ENCODE data around the gene TH. TPM values are rescaled to one million over a fixed set of nuclear protein-coding genes. Genes with fewer than 3 reads are reported as not detected.
A peak's percentile ranks its signal among the peaks of the same experiment; 100 is the strongest.

Gene TH
- total and polyA plus RNA-seq, 2 of the 8 experiments (the other 6 are each of a cell fraction or from before 2014, with no cell fraction given), result 0.09 TPM; not detected in 1

DNA sequence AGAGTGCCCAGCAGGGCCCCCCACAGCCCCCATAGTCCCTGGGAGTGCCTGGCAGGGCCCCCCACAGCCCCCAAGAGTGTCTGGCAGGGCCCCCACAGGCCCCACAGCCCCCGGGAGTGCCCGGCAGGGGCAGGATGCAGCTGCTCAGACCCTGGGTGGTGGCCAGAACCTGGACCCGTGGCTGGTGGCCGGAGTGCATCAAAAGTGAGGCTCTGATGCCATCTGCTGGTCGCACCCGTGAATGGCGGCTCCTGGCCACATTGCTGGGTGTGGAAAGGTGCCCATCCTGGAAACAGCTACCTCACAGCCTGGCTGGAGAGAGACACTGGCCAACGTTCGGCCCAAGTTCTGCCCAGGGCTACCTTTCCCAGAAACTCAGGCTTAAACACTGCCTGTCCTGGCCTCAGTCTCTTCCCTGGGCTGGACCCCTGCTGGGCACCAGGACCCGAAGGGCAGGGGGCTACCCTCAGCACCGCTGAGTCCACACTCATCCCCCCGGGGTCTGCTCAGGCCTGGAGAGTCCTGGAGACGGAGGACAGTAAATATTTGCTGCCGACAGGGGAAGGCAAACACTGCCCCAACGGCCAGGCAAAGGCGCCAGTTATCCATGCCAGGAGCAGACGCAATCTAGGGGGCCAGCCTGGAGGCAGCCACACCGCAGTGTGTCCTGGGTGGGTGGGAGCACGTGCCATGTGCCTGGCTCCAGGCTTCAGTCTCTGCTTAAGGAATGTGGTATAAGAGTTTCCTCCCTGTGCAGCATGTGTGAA is 15.0 kb downstream of the TH start:
- FAIRE-seq, result peak; percentile 87
- no peaks in the 10 kb centered on the region for H3K36me3 ChIP-seq (ENCODE audit: control insufficient read depth in 2 of 4, insufficient read depth in 4 of 4, low read length in 3 of 4)
- POLR2A ChIA-PET (ENCODE audit: partially characterized antibody), result no interaction called here

More for the DNA sequence above, 15.0 kb downstream of the TH start:
- H3K27me3 ChIP-seq (replicated peaks in 1 of 4; ENCODE audit: control insufficient read depth in 3 of 4, extremely low read depth in 1 of 4, insufficient read depth in 3 of 4, low read length in 3 of 4), result no peaks in the 10 kb centered on the region
- 60% methylated on average over 19 of the region's 19 CpGs; no CpG with 5 or more reads in 1 of the 2 experiments for WGBS, 2 experiments (ENCODE audit: extremely low coverage in 1 of 2, insufficient coverage in 1 of 2, insufficient read length in 1 of 2, insufficient replicate concordance in 2 of 2, low coverage in 1 of 2, low lambda C conversion rate in 2 of 2, missing lambda C conversion rate in 1 of 2)
- H3K79me2 ChIP-seq (ENCODE audit: control insufficient read depth in 1 of 2, insufficient read depth in 2 of 2, low read length in 2 of 2), result no peaks in the 10 kb centered on the region
- no peak overlapping the region for H3K27ac ChIP-seq (ENCODE audit: low read depth, low read length)
- no peak overlapping the region for H3K18ac ChIP-seq (ENCODE audit: extremely low read depth, low read length)
- H4K91ac ChIP-seq (replicated peaks; ENCODE audit: insufficient read length, low read length), result no peak overlapping the region
- no peak overlapping the region for H3K4ac ChIP-seq (replicated peaks; ENCODE audit: insufficient read length, low read depth, low read length)
- no peak overlapping the region for H2BK20ac ChIP-seq (ENCODE audit: low read length)
- H3K56ac ChIP-seq (replicated peaks; ENCODE audit: insufficient read length, low read depth, low read length), result no peak overlapping the region
- H3K9ac ChIP-seq (replicated peaks in 1 of 4; ENCODE audit: extremely low read depth in 1 of 4, low read depth in 3 of 4, low read length in 3 of 4), result no peak overlapping the region
- peak in 1 of 2 experiments; percentile 97 for DNase-seq (ENCODE audit: low read depth in 1 of 2, low spot score in 2 of 2)
- no peaks in the 10 kb centered on the region for H3K23me2 ChIP-seq (ENCODE audit: low read depth, low read length)
- no peak overlapping the region for H2AFZ ChIP-seq (ENCODE audit: low read length)
- no peak overlapping the region for H3K4me2 ChIP-seq (ENCODE audit: insufficient read depth in 1 of 2, low read depth in 2 of 2, low read length in 2 of 2)
- no peak overlapping the region for H3K4me3 ChIP-seq (ENCODE audit: extremely low read depth in 1 of 4, insufficient read depth in 2 of 4, low read depth in 3 of 4, low read length in 4 of 4)
- H3K23ac ChIP-seq (ENCODE audit: insufficient read length), result no peak overlapping the region
- TF ChIP-seq RAD21 (IDR thresholded peaks at IDR 0.05 in 1 of 2, conservative IDR thresholded peaks at IDR 0.05 in 1 of 2; ENCODE audit: low read depth in 2 of 2, low read length in 2 of 2) (peak; percentile 91 to 93), JUN (IDR thresholded peaks at IDR 0.05; ENCODE audit: low read depth, low read length) (no peak), GABPA (IDR thresholded peaks at IDR 0.05; ENCODE audit: borderline replicate concordance, insufficient read depth, low read length) (peak; percentile 77; the same call in 1 of the 2 replicates), YY1 (IDR thresholded peaks at IDR 0.05; ENCODE audit: low read depth, low read length) (peak; percentile 54; the same call in 1 of the 2 replicates), HDAC6 (IDR thresholded peaks at IDR 0.05; ENCODE audit: low read depth, low read length) (no peak), CEBPB (IDR thresholded peaks at IDR 0.05; ENCODE audit: low read depth, low read length) (no peak), EP300 (IDR thresholded peaks at IDR 0.05; ENCODE audit: borderline replicate concordance in 1 of 2, low read depth in 2 of 2, low read length in 2 of 2) (no peak)
- TF ChIP-seq, protein P1, sequence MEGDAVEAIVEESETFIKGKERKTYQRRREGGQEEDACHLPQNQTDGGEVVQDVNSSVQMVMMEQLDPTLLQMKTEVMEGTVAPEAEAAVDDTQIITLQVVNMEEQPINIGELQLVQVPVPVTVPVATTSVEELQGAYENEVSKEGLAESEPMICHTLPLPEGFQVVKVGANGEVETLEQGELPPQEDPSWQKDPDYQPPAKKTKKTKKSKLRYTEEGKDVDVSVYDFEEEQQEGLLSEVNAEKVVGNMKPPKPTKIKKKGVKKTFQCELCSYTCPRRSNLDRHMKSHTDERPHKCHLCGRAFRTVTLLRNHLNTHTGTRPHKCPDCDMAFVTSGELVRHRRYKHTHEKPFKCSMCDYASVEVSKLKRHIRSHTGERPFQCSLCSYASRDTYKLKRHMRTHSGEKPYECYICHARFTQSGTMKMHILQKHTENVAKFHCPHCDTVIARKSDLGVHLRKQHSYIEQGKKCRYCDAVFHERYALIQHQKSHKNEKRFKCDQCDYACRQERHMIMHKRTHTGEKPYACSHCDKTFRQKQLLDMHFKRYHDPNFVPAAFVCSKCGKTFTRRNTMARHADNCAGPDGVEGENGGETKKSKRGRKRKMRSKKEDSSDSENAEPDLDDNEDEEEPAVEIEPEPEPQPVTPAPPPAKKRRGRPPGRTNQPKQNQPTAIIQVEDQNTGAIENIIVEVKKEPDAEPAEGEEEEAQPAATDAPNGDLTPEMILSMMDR (IDR thresholded peaks at IDR 0.05; ENCODE audit: control extremely low read depth in 1 of 3, insufficient read depth in 1 of 3, low read depth in 1 of 3, low read length in 3 of 3), result peak; percentile 91 to 97 (median 96)
- no peak overlapping the region for H2BK15ac ChIP-seq (ENCODE audit: low read length)
- no peak overlapping the region for H2BK12ac ChIP-seq (ENCODE audit: low read depth, low read length)
- no peaks in the 10 kb centered on the region for H3K9me3 ChIP-seq (ENCODE audit: insufficient read depth in 2 of 2, low read depth in 1 of 2, low read length in 1 of 2)
- no peak overlapping the region for H4K5ac ChIP-seq (ENCODE audit: insufficient read length, low read depth, low read length)
- no peak overlapping the region for H2BK5ac ChIP-seq (ENCODE audit: low read depth, low read length)
- no peak overlapping the region for H3K14ac ChIP-seq (ENCODE audit: insufficient read length)
- H4K8ac ChIP-seq (ENCODE audit: extremely low read depth, insufficient read depth, low read length), result no peak overlapping the region
- CTCF ChIA-PET (ENCODE audit: partially characterized antibody), result interaction anchor here (0.6 to 20.6 kb wide), 58 partner anchors 3 to 720 kb away, joined by 3 to 551 read pairs (median 4); partner anchors contain the start of genes IGF2, INS, LSP1 and MRPL23
- H3K4me1 ChIP-seq (replicated peaks in 1 of 4; ENCODE audit: control insufficient read depth in 3 of 4, insufficient read depth in 4 of 4, low read length in 3 of 4), result peaks cover 0 to 2% (median 0%) of the 10 kb centered on the region in 4 experiments; a peak in 1 of 7 replicates
- H3K79me1 ChIP-seq (ENCODE audit: low read depth, low read length), result no peaks in the 10 kb centered on the region
- peaks cover 0 to 3% of the 10 kb centered on the region in 2 experiments for H4K20me1 ChIP-seq (replicated peaks in 1 of 2; ENCODE audit: control insufficient read depth in 1 of 2, insufficient read depth in 2 of 2, low read length in 2 of 2)
- no peak overlapping the region for H2BK120ac ChIP-seq (replicated peaks; ENCODE audit: low read depth, low read length)
- no peak overlapping the region for H2AK5ac ChIP-seq (ENCODE audit: low read depth, low read length)
